ENCODE data around the gene TMEM163.
"Not testable (repeated sequence)": the region's sequence is repeated elsewhere in the genome, so short reads cannot be mapped to it uniquely, and the experiment has no call there.

DNA sequence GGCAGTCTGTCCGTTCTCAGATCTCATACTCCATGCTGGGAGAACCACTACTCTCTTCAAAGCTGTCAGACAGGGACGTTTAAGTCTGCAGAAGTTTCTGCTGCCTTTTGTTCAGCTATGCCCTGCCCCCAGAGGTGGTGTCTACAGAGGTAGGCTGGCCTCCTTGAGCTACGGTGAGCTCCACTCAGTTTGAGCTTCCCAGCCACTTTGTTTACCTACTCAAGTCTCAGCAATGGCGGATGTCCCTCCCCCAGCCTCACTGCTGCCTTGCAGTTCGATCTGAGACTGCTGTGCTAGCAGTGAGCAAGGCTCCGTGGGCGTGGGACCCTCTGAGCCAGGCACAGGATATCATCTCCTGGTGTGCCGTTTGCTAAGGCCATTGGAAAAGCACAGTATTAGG is 33.2 kb upstream of the TMEM163 start:
- not testable (repeated sequence) for TF ChIP-seq TCF7L2 (IDR thresholded peaks at IDR 0.05; ENCODE audit: borderline replicate concordance, extremely low read depth, insufficient read depth, insufficient read length); CTCF (IDR thresholded peaks at IDR 0.05 in 2 of 3, conservative IDR thresholded peaks at IDR 0.05 in 1 of 3; ENCODE audit: borderline replicate concordance in 1 of 3, insufficient read depth in 1 of 3, low read depth in 2 of 3, low read length in 2 of 3); CEBPB (IDR thresholded peaks at IDR 0.05; ENCODE audit: low read depth); EZH2 (IDR thresholded peaks at IDR 0.05); POLR2A (IDR thresholded peaks at IDR 0.05; ENCODE audit: borderline replicate concordance, extremely low read depth, insufficient read depth, insufficient read length); REST (IDR thresholded peaks at IDR 0.05; ENCODE audit: low read depth); POLR2AphosphoS5 (IDR thresholded peaks at IDR 0.05; ENCODE audit: low read depth, low read length); EGR1 (IDR thresholded peaks at IDR 0.05; ENCODE audit: low read depth)

Measured in HCT116 (cell line).